SK-N-SH (cell line): ENCODE measurements around the gene YWHAE. TPM values are rescaled to one million over a fixed set of nuclear protein-coding genes. Genes with fewer than 3 reads are reported as not detected.

Experiments
- CTCF ChIA-PET: fragments of 300-600, 350-600 bp; formaldehyde crosslinking; extraction: SDS; loops from one replicate; lab custom pipeline; 2021; lab: Yijun Ruan, JAX
- POLR2A ChIA-PET: fragments of 350-600 bp; sonication (Branson Sonifier 250); formaldehyde crosslinking; extraction: SDS; loops from one replicate; lab custom pipeline; 2020; ENCODE audit warnings: antibody characterized with exemption, inconsistent platforms; lab: Yijun Ruan, JAX
- DNase-seq: peaks from one replicate; pipeline ENCODE4 v3.0.0; 2012
- H2AFZ ChIP-seq: fragments of 200-600 bp; sonication (generic); 2 replicates; pipeline ENCODE4 v1.8.1; 2016; ENCODE audit warnings: antibody characterized with exemption, mild to moderate bottlenecking, low read depth
- H3F3A ChIP-seq: fragments of 200-600 bp; sonication (generic); replicated peaks from 2 replicates; pipeline ENCODE3; 2016; ENCODE audit warnings: antibody characterized with exemption, mild to moderate bottlenecking; ENCODE audit not compliant: insufficient read depth
- H3K27ac ChIP-seq, 2 experiments: fragments of 200-500 bp in 1 of 2; fragments of 200-600 bp in 1 of 2; sonication (Bioruptor generic) in 1 of 2; sonication (generic), shearing (Covaris generic) in 1 of 2; 2 replicates each; pipeline versions ENCODE4 v1.5.1 to v1.6.1; 2014 to 2016; ENCODE audit warnings: low read depth in 2 of 2, inconsistent platforms in 1 of 2, low read length in 1 of 2, mild to moderate bottlenecking in 1 of 2, mixed read lengths in 1 of 2
- H3K27me3 ChIP-seq: fragments of 200-600 bp; sonication (generic), shearing (Covaris generic); 2 replicates; pipeline ENCODE4 v1.6.1; 2016; ENCODE audit warnings: mixed run types; ENCODE audit not compliant: insufficient read depth
- H3K36me3 ChIP-seq, 2 experiments: fragments of 200-500 bp in 1 of 2; fragments of 200-600 bp in 1 of 2; sonication (Bioruptor generic) in 1 of 2; sonication (generic) in 1 of 2; replicated peaks in 1 of 2; 2 replicates each; pipeline versions ENCODE3 to v1.5.1; 2014 to 2016; ENCODE audit warnings: low read length in 1 of 2, mild to moderate bottlenecking in 1 of 2; ENCODE audit not compliant: insufficient read depth in 2 of 2, control insufficient read depth in 1 of 2
- H3K4me1 ChIP-seq, 2 experiments: fragments of 200-500 bp in 1 of 2; fragments of 200-600 bp in 1 of 2; sonication (Bioruptor generic) in 1 of 2; sonication (generic), shearing (Covaris generic) in 1 of 2; 2 replicates each; pipeline versions ENCODE4 v1.5.1 to v1.6.1; 2014 to 2016; ENCODE audit warnings: low read depth in 1 of 2, low read length in 1 of 2, mixed run types in 1 of 2; ENCODE audit not compliant: insufficient read depth in 2 of 2, control insufficient read depth in 1 of 2
- H3K4me2 ChIP-seq: fragments of 200-600 bp; sonication (generic), shearing (Covaris generic); 2 replicates; pipeline ENCODE4 v1.6.1; 2017; ENCODE audit warnings: mixed run types
- H3K4me3 ChIP-seq, 2 experiments: fragments of 200-500 bp in 1 of 2; fragments of 200-600 bp in 1 of 2; sonication (Bioruptor generic) in 1 of 2; sonication (generic), shearing (Covaris generic) in 1 of 2; 2 replicates each; pipeline versions ENCODE4 v1.5.1 to v1.8.1; 2014 to 2016; ENCODE audit warnings: low read depth in 2 of 2, inconsistent platforms in 1 of 2, low read length in 1 of 2, mild to moderate bottlenecking in 1 of 2, mixed read lengths in 1 of 2, moderate library complexity in 1 of 2
- H3K79me2 ChIP-seq: fragments of 200-600 bp; sonication (generic); 2 replicates; pipeline ENCODE4 v1.8.1; 2017; ENCODE audit warnings: mild to moderate bottlenecking; ENCODE audit not compliant: insufficient read depth
- H3K9ac ChIP-seq: fragments of 200-600 bp; sonication (generic); 2 replicates; pipeline ENCODE4 v1.6.1; 2017; ENCODE audit warnings: mixed run types
- H3K9me2 ChIP-seq: fragments of 200-600 bp; sonication (generic); 2 replicates; pipeline ENCODE4 v1.6.1; 2017; ENCODE audit warnings: mixed run types
- H3K9me3 ChIP-seq: fragments of 200-600 bp; sonication (generic); 2 replicates; pipeline ENCODE4 v1.6.1; 2017; ENCODE audit warnings: mixed run types, mild to moderate bottlenecking, moderate library complexity
- H4K20me1 ChIP-seq: fragments of 200-600 bp; sonication (generic); 2 replicates; pipeline ENCODE4 v1.6.1; 2017; ENCODE audit warnings: mild to moderate bottlenecking, mixed run types; ENCODE audit not compliant: insufficient read depth
- CHD2 ChIP-seq: fragments of 150-350 bp; IDR thresholded peaks from 2 replicates; pipeline ENCODE4 v1.6.1; 2018; ENCODE audit warnings: low read length; ENCODE audit not compliant: partially characterized antibody
- ELF1 ChIP-seq: IDR thresholded peaks from 2 replicates; pipeline ENCODE4 v1.4.0; 2012
- EZH2phosphoT487 ChIP-seq: fragments of 200-600 bp; sonication (generic); IDR thresholded peaks from 2 replicates; pipeline ENCODE4 v1.6.1; 2017; ENCODE audit warnings: low read depth, mixed run types, mild to moderate bottlenecking, antibody characterized with exemption, moderate library complexity, borderline replicate concordance
- FOSL2 ChIP-seq: IDR thresholded peaks from 2 replicates; pipeline ENCODE4 v1.4.0; 2012; ENCODE audit warnings: low read depth, mild to moderate bottlenecking, moderate library complexity, borderline replicate concordance
- FOXJ3 ChIP-seq: sonication (generic); formaldehyde crosslinking; IDR thresholded peaks from 2 replicates; pipeline ENCODE4 v1.5.1; 2020; ENCODE audit warnings: mild to moderate bottlenecking, missing genetic modification reagents
- MAX ChIP-seq: IDR thresholded peaks from 2 replicates; pipeline ENCODE4 v1.4.0; 2012; ENCODE audit warnings: low read depth
- MXI1 ChIP-seq: IDR thresholded peaks from 2 replicates; pipeline ENCODE4 v1.6.1; 2012; ENCODE audit warnings: mild to moderate bottlenecking, low read depth, low read length, improper control_type of control experiment
- POLR2AphosphoS5 ChIP-seq: IDR thresholded peaks from 2 replicates; pipeline ENCODE4 v1.6.1; 2012; ENCODE audit warnings: low read depth, low read length
- REST ChIP-seq: IDR thresholded peaks from 2 replicates; pipeline ENCODE4 v1.6.1; 2012; ENCODE audit warnings: mild to moderate bottlenecking, low read depth, low read length, moderate library complexity
- RXRA ChIP-seq: IDR thresholded peaks from 2 replicates; pipeline ENCODE4 v1.4.0; 2012; ENCODE audit warnings: low read depth, mild to moderate bottlenecking, borderline replicate concordance
- SMC3 ChIP-seq: IDR thresholded peaks from 2 replicates; pipeline ENCODE4 v1.6.1; 2012; ENCODE audit warnings: low read depth, low read length, improper control_type of control experiment
- TEAD4 ChIP-seq: IDR thresholded peaks from 2 replicates; pipeline ENCODE4 v1.4.0; 2012; ENCODE audit warnings: mild to moderate bottlenecking, borderline replicate concordance; ENCODE audit not compliant: insufficient read depth
- YY1 ChIP-seq: IDR thresholded peaks from 2 replicates; pipeline ENCODE4 v1.4.0; 2012; ENCODE audit warnings: low read depth, mild to moderate bottlenecking
- WGBS: methylation state at CpG from one replicate; pipeline ENCODE4 v1.1.6; 2017; ENCODE audit warnings: low lambda C conversion rate; 5-methylcytosine and 5-hydroxymethylcytosine counted together
- polyA plus RNA-seq, 3 experiments: library from polyadenylated mRNA; depleted of rRNA; stranded (reverse); fragments of >200 nt; gene quantifications; 2 replicates each; pipeline ENCODE4 v1.2.3, GENCODE V29; 2012
- TF ChIP-seq, protein P1 (sequence below): fragments of 200-600 bp; sonication (generic); IDR thresholded peaks from 2 replicates; pipeline ENCODE4 v1.6.1; 2017; ENCODE audit warnings: antibody characterized with exemption, mild to moderate bottlenecking, moderate library complexity

Gene YWHAE
- polyA plus RNA-seq, 1 of the 3 experiments (the other 2 are of a cell fraction) = 1,023 TPM

GRCh38 chr17:1368588-1368987 is 31.4 kb downstream of the YWHAE start:
- H3F3A ChIP-seq = peaks cover 58% of the 10 kb centered on the region
- no peaks in the 10 kb centered on the region for H3K27me3 ChIP-seq
- DNase-seq = no peak
- H3K9me2 ChIP-seq = no peaks in the 10 kb centered on the region
- H3K4me3 ChIP-seq = no peak overlapping the region
- H3K36me3 ChIP-seq = peaks cover 12 to 23% of the 10 kb centered on the region in 2 experiments
- WGBS = 96% methylated on average over 4 of the region's 4 CpGs
- H3K27ac ChIP-seq = peak overlapping the region in 1 of 2 experiments; percentile 50; a peak in 1 of 4 replicates
- ChIA-PET POLR2A (no interaction called here), CTCF (interaction anchor here (0.8 to 5.5 kb wide), 3 partner anchors 9 to 29 kb away, joined by 4 to 93 read pairs (median 57); no protein-coding TSS in a partner anchor)
- TF ChIP-seq SMC3 (no peak), MAX (no peak)
- no peaks in the 10 kb centered on the region for H3K9me3 ChIP-seq
- peaks cover 0 to 9% of the 10 kb centered on the region in 2 experiments; a peak in 2 of 4 replicates for H3K4me1 ChIP-seq
- no peak overlapping the region for H3K9ac ChIP-seq
- H3K79me2 ChIP-seq = peaks cover 100% of the 10 kb centered on the region
- peaks cover 100% of the 10 kb centered on the region for H4K20me1 ChIP-seq
- no peak overlapping the region for H2AFZ ChIP-seq
- no peak overlapping the region for H3K4me2 ChIP-seq

GRCh38 chr17:1367351-1367745 is 32.7 kb downstream of the YWHAE start:
- Histone ChIP-seq H3K27ac (peak overlapping the region in 1 of 2 experiments; percentile 50; a peak in 1 of 4 replicates), H2AFZ (no peak overlapping the region), H3K27me3 (no peaks in the 10 kb centered on the region), H3K9me3 (no peaks in the 10 kb centered on the region), H3K36me3 (peaks cover 16 to 26% of the 10 kb centered on the region in 2 experiments), H4K20me1 (peaks cover 100% of the 10 kb centered on the region), H3F3A (peaks cover 58% of the 10 kb centered on the region), H3K9me2 (no peaks in the 10 kb centered on the region), H3K4me1 (peaks cover 0 to 15% of the 10 kb centered on the region in 2 experiments; a peak in 2 of 4 replicates), H3K79me2 (peaks cover 100% of the 10 kb centered on the region), H3K4me2 (no peak overlapping the region), H3K4me3 (no peak overlapping the region), H3K9ac (no peak overlapping the region)
- ChIA-PET POLR2A (no interaction called here), CTCF (interaction anchor here (1.5 to 5.5 kb wide), 4 partner anchors 10 to 147 kb away, joined by 4 to 93 read pairs (median 49); partner anchors contain the start of gene INPP5K)
- TF ChIP-seq MAX (no peak), ELF1 (no peak), REST (no peak), MXI1 (no peak), TEAD4 (no peak), RXRA (no peak), EZH2phosphoT487 (no peak), POLR2AphosphoS5 (no peak), YY1 (no peak), FOSL2 (no peak), CHD2 (no peak), FOXJ3 (CRISPR knock-in tag) (no peak)
- TF ChIP-seq, protein P1, sequence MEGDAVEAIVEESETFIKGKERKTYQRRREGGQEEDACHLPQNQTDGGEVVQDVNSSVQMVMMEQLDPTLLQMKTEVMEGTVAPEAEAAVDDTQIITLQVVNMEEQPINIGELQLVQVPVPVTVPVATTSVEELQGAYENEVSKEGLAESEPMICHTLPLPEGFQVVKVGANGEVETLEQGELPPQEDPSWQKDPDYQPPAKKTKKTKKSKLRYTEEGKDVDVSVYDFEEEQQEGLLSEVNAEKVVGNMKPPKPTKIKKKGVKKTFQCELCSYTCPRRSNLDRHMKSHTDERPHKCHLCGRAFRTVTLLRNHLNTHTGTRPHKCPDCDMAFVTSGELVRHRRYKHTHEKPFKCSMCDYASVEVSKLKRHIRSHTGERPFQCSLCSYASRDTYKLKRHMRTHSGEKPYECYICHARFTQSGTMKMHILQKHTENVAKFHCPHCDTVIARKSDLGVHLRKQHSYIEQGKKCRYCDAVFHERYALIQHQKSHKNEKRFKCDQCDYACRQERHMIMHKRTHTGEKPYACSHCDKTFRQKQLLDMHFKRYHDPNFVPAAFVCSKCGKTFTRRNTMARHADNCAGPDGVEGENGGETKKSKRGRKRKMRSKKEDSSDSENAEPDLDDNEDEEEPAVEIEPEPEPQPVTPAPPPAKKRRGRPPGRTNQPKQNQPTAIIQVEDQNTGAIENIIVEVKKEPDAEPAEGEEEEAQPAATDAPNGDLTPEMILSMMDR = no peak
- WGBS = 62% methylated on average over 5 of the region's 5 CpGs
- no peak for DNase-seq
